SK-N-SH treated with all-trans-retinoic acid at 6 μM for 48 hours (cell line): ENCODE data around the gene MAP3K14.

Source experiments
- CSDC2 ChIP-seq: fragments of 250-450 bp; sonication (Bioruptor Pico); IDR thresholded peaks from 2 replicates; pipeline ENCODE4 v1.5.0; 2020; ENCODE audit warnings: mild to moderate bottlenecking, moderate library complexity
- RARB ChIP-seq: fragments of 250-450 bp; sonication (Bioruptor Pico); IDR thresholded peaks from 2 replicates; pipeline ENCODE4 v1.8.0; 2021; ENCODE audit warnings: mild to moderate bottlenecking, moderate library complexity
- TCF4 ChIP-seq: fragments of 250-450 bp; sonication (Bioruptor Pico); IDR thresholded peaks from 2 replicates; pipeline ENCODE4 v1.8.0; 2021; ENCODE audit warnings: mild to moderate bottlenecking, moderate library complexity, borderline replicate concordance
- ZC3H10 ChIP-seq: fragments of 250-450 bp; sonication (Bioruptor Pico); IDR thresholded peaks from 2 replicates; pipeline ENCODE4 v1.5.1; 2021; ENCODE audit warnings: mild to moderate bottlenecking, moderate library complexity

- no peak for TF ChIP-seq TCF4 (CRISPR knock-in tag)
- TF ChIP-seq CSDC2, result no peak
- TF ChIP-seq ZC3H10 (CRISPR knock-in tag), result no peak
- TF ChIP-seq RARB (CRISPR knock-in tag), result no peak
These were observed 53.4 kb downstream of the MAP3K14 start for GRCh38 chr17:45263477-45263860.
